ENCODE results near the gene TPM4. TPM values are rescaled to one million over a fixed set of nuclear protein-coding genes. Genes with fewer than 3 reads are reported as not detected.

TPM4 gene
- total and polyA plus RNA-seq, 2 of the 8 experiments (the other 6 are each of a cell fraction or from before 2014, with no cell fraction given): 160 to 359 TPM

DNA sequence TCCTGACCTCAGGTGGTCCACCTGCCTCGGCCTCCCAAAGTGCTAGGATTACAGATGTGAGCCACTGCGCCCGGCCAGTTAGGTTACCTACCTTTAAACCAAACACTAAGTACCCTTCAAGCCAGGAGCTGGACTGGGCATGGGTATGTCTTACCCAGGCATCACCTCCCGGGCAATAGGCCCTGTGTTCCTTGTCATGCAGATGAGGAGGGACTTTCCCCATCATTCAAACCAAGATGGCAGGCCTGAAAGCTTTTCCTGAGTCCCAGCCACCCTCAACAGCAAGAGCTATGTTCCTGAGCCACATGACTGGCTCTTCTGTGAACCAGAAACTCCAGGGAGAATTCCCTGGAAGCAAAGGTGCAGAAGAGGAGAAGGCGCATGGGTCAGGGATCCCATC, 44.8 kb downstream of the TPM4 start:
- H2BK15ac ChIP-seq (ENCODE audit: low read length): no peak overlapping the region
- no peak overlapping the region for H3K4ac ChIP-seq (replicated peaks; ENCODE audit: insufficient read length, low read depth, low read length)
- peaks cover 32 to 55% (median 48%) of the 10 kb centered on the region in 4 experiments for H3K36me3 ChIP-seq (ENCODE audit: control insufficient read depth in 2 of 4, insufficient read depth in 4 of 4, low read length in 3 of 4)
- H2BK20ac ChIP-seq (ENCODE audit: low read length): no peak overlapping the region
- DNase-seq (ENCODE audit: low read depth in 1 of 2, low spot score in 2 of 2) (no peak), FAIRE-seq (no peak)
- H3K9ac ChIP-seq (replicated peaks in 1 of 4; ENCODE audit: extremely low read depth in 1 of 4, low read depth in 3 of 4, low read length in 3 of 4): no peak overlapping the region
- H3K27me3 ChIP-seq (replicated peaks in 1 of 4; ENCODE audit: control insufficient read depth in 3 of 4, extremely low read depth in 1 of 4, insufficient read depth in 3 of 4, low read length in 3 of 4): no peaks in the 10 kb centered on the region
- no peak overlapping the region for H2AK5ac ChIP-seq (ENCODE audit: low read depth, low read length)
- no peak overlapping the region for H3K14ac ChIP-seq (ENCODE audit: insufficient read length)
- POLR2A ChIA-PET (ENCODE audit: partially characterized antibody): interaction anchor here (0.8 to 2.8 kb wide), 2 partner anchors 16 to 35 kb away, joined by 3 to 9 read pairs; no protein-coding TSS in a partner anchor
- H3K18ac ChIP-seq (ENCODE audit: extremely low read depth, low read length): no peak overlapping the region
- H3K4me2 ChIP-seq (ENCODE audit: insufficient read depth in 1 of 2, low read depth in 2 of 2, low read length in 2 of 2): no peak overlapping the region
- no peaks in the 10 kb centered on the region for H3K4me1 ChIP-seq (replicated peaks in 1 of 4; ENCODE audit: control insufficient read depth in 3 of 4, insufficient read depth in 4 of 4, low read length in 3 of 4)
- H2BK120ac ChIP-seq (replicated peaks; ENCODE audit: low read depth, low read length): no peak overlapping the region
- H3K79me1 ChIP-seq (ENCODE audit: low read depth, low read length): no peaks in the 10 kb centered on the region; the same call in 1 of the 2 replicates
- H2BK5ac ChIP-seq (ENCODE audit: low read depth, low read length): no peak overlapping the region
- H3K4me3 ChIP-seq (ENCODE audit: extremely low read depth in 1 of 4, insufficient read depth in 2 of 4, low read depth in 3 of 4, low read length in 4 of 4): no peak overlapping the region
- no peak overlapping the region for H3K23ac ChIP-seq (ENCODE audit: insufficient read length)
- peaks cover 6 to 20% of the 10 kb centered on the region in 2 experiments for H4K20me1 ChIP-seq (replicated peaks in 1 of 2; ENCODE audit: control insufficient read depth in 1 of 2, insufficient read depth in 2 of 2, low read length in 2 of 2)
- no peak overlapping the region for H2AFZ ChIP-seq (ENCODE audit: low read length)
- H4K5ac ChIP-seq (ENCODE audit: insufficient read length, low read depth, low read length): no peak overlapping the region
- WGBS, 2 experiments (ENCODE audit: extremely low coverage in 1 of 2, insufficient coverage in 1 of 2, insufficient read length in 1 of 2, insufficient replicate concordance in 2 of 2, low coverage in 1 of 2, low lambda C conversion rate in 2 of 2, missing lambda C conversion rate in 1 of 2): 82% methylated on average over 5 of the region's 5 CpGs; no CpG with 5 or more reads in 1 of the 2 experiments
- no peak overlapping the region; the same call in 1 of the 2 replicates for H3K27ac ChIP-seq (ENCODE audit: low read depth, low read length)
- no peak overlapping the region for H4K91ac ChIP-seq (replicated peaks; ENCODE audit: insufficient read length, low read length)
- CTCF ChIA-PET (ENCODE audit: partially characterized antibody): no interaction called here
- peaks cover 0 to 6% of the 10 kb centered on the region in 2 experiments; a peak in 1 of 4 replicates for H3K79me2 ChIP-seq (ENCODE audit: control insufficient read depth in 1 of 2, insufficient read depth in 2 of 2, low read length in 2 of 2)
- no peaks in the 10 kb centered on the region for H3K9me3 ChIP-seq (ENCODE audit: insufficient read depth in 2 of 2, low read depth in 1 of 2, low read length in 1 of 2)
- H4K8ac ChIP-seq (ENCODE audit: extremely low read depth, insufficient read depth, low read length): no peak overlapping the region
- no peak overlapping the region for H3K56ac ChIP-seq (replicated peaks; ENCODE audit: insufficient read length, low read depth, low read length)
- no peaks in the 10 kb centered on the region for H3K23me2 ChIP-seq (ENCODE audit: low read depth, low read length)
- no peak overlapping the region for H2BK12ac ChIP-seq (ENCODE audit: low read depth, low read length)
- TF ChIP-seq TAF7 (optimal IDR thresholded peaks at IDR 0.05; ENCODE audit: borderline replicate concordance, low read depth, low read length) (no peak), RBBP5 (IDR thresholded peaks at IDR 0.05; ENCODE audit: borderline replicate concordance, low read depth, low read length) (no peak), KDM5A (IDR thresholded peaks at IDR 0.05; ENCODE audit: low read length) (no peak), JUND (IDR thresholded peaks at IDR 0.05; ENCODE audit: low read length) (no peak), EZH2 (IDR thresholded peaks at IDR 0.05; ENCODE audit: low read depth, low read length, severe bottlenecking) (no peak), TCF12 (IDR thresholded peaks at IDR 0.05; ENCODE audit: low read depth, low read length) (no peak), SP4 (IDR thresholded peaks at IDR 0.05; ENCODE audit: low read length) (no peak), TBP (IDR thresholded peaks at IDR 0.05; ENCODE audit: low read depth, low read length) (no peak), PHF8 (conservative IDR thresholded peaks at IDR 0.05; ENCODE audit: low read depth, low read length) (no peak), CHD1 (IDR thresholded peaks at IDR 0.05; ENCODE audit: low read depth, low read length) (no peak)
- TF ChIP-seq, protein P1, sequence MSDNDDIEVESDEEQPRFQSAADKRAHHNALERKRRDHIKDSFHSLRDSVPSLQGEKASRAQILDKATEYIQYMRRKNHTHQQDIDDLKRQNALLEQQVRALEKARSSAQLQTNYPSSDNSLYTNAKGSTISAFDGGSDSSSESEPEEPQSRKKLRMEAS (IDR thresholded peaks at IDR 0.05): no peak
- TF ChIP-seq, protein P2, sequence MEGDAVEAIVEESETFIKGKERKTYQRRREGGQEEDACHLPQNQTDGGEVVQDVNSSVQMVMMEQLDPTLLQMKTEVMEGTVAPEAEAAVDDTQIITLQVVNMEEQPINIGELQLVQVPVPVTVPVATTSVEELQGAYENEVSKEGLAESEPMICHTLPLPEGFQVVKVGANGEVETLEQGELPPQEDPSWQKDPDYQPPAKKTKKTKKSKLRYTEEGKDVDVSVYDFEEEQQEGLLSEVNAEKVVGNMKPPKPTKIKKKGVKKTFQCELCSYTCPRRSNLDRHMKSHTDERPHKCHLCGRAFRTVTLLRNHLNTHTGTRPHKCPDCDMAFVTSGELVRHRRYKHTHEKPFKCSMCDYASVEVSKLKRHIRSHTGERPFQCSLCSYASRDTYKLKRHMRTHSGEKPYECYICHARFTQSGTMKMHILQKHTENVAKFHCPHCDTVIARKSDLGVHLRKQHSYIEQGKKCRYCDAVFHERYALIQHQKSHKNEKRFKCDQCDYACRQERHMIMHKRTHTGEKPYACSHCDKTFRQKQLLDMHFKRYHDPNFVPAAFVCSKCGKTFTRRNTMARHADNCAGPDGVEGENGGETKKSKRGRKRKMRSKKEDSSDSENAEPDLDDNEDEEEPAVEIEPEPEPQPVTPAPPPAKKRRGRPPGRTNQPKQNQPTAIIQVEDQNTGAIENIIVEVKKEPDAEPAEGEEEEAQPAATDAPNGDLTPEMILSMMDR (IDR thresholded peaks at IDR 0.05; ENCODE audit: control extremely low read depth in 1 of 3, insufficient read depth in 1 of 3, low read depth in 1 of 3, low read length in 3 of 3): no peak
